H9 (cell line): ENCODE data around the gene BRD7. TPM values are rescaled to one million over a fixed set of nuclear protein-coding genes. Genes with fewer than 3 reads are reported as not detected.

Experiments
- DNase-seq: peaks from one replicate; pipeline ENCODE4 v3.0.0-alpha.2; 2017
- H2AFZ ChIP-seq: one replicate; pipeline ENCODE4 v1.6.1; 2013; ENCODE audit warnings: mild to moderate bottlenecking, low read length, control low read depth, moderate library complexity
- H2AK5ac ChIP-seq: 2 replicates; pipeline ENCODE4 v1.6.1; 2013; ENCODE audit warnings: low read length, control low read depth, mixed read lengths; ENCODE audit not compliant: insufficient read length
- H2BK120ac ChIP-seq: one replicate; pipeline ENCODE4 v1.6.1; 2013; ENCODE audit warnings: low read depth, mild to moderate bottlenecking, low read length, control low read depth, inconsistent platforms; ENCODE audit not compliant: poor library complexity, severe bottlenecking
- H2BK12ac ChIP-seq: 2 replicates; pipeline ENCODE4 v1.6.1; 2013; ENCODE audit warnings: low read length, control low read depth, mixed read lengths, low read depth; ENCODE audit not compliant: insufficient read length
- H2BK15ac ChIP-seq: 2 replicates; pipeline ENCODE4 v1.6.1; 2013; ENCODE audit warnings: low read depth, low read length, control low read depth
- H2BK20ac ChIP-seq: one replicate; pipeline ENCODE4 v1.6.1; 2013; ENCODE audit warnings: low read depth, mild to moderate bottlenecking, low read length, control low read depth, inconsistent platforms; ENCODE audit not compliant: poor library complexity, severe bottlenecking
- H2BK5ac ChIP-seq: 2 replicates; pipeline ENCODE4 v1.6.1; 2013; ENCODE audit warnings: low read length, control low read depth, mixed read lengths; ENCODE audit not compliant: insufficient read length
- H3K14ac ChIP-seq: 2 replicates; pipeline ENCODE4 v1.6.1; 2013; ENCODE audit warnings: low read length, control low read depth; ENCODE audit not compliant: insufficient read depth
- H3K18ac ChIP-seq: 2 replicates; pipeline ENCODE4 v1.6.1; 2013; ENCODE audit warnings: low read depth, mild to moderate bottlenecking, mixed read lengths, low read length, control low read depth; ENCODE audit not compliant: insufficient read length
- H3K23ac ChIP-seq: 2 replicates; pipeline ENCODE4 v1.6.1; 2013; ENCODE audit warnings: low read length, control low read depth, mixed read lengths, low read depth; ENCODE audit not compliant: insufficient read length
- H3K23me2 ChIP-seq: 2 replicates; pipeline ENCODE4 v1.6.1; 2013; ENCODE audit warnings: low read depth, mild to moderate bottlenecking, mixed read lengths, low read length, control low read depth; ENCODE audit not compliant: insufficient read length, poor library complexity, severe bottlenecking
- H3K27ac ChIP-seq: 2 replicates; pipeline ENCODE4 v1.5.1; 2013; ENCODE audit warnings: low read length, control low read depth, mixed read lengths, low read depth; ENCODE audit not compliant: insufficient read length
- H3K27me3 ChIP-seq: 2 replicates; pipeline ENCODE4 v1.6.1; 2013; ENCODE audit warnings: low read length, control low read depth, inconsistent platforms; ENCODE audit not compliant: insufficient read depth
- H3K4ac ChIP-seq: 2 replicates; pipeline ENCODE4 v1.6.1; 2013; ENCODE audit warnings: low read depth, mild to moderate bottlenecking, control low read depth, inconsistent platforms, low read length, moderate library complexity
- H3K4me1 ChIP-seq: 2 replicates; pipeline ENCODE4 v1.6.1; 2013; ENCODE audit warnings: low read length, control low read depth, inconsistent platforms; ENCODE audit not compliant: insufficient read depth
- H3K4me2 ChIP-seq: 2 replicates; pipeline ENCODE4 v1.6.1; 2013; ENCODE audit warnings: low read length, control low read depth, mixed read lengths; ENCODE audit not compliant: insufficient read length, insufficient read depth
- H3K56ac ChIP-seq: 2 replicates; pipeline ENCODE4 v1.6.1; 2013; ENCODE audit warnings: low read depth, mild to moderate bottlenecking, mixed read lengths, low read length, control low read depth; ENCODE audit not compliant: insufficient read length
- H3K79me1 ChIP-seq: 2 replicates; pipeline ENCODE4 v1.6.1; 2013; ENCODE audit warnings: low read depth, mild to moderate bottlenecking, moderate library complexity, low read length, control low read depth, inconsistent platforms; ENCODE audit not compliant: insufficient read depth, poor library complexity, severe bottlenecking
- H3K79me2 ChIP-seq: 2 replicates; pipeline ENCODE4 v1.6.1; 2013; ENCODE audit warnings: low read length, control low read depth, inconsistent platforms; ENCODE audit not compliant: insufficient read depth
- H3K9ac ChIP-seq: 2 replicates; pipeline ENCODE4 v1.6.1; 2013; ENCODE audit warnings: low read length, control low read depth, mixed read lengths; ENCODE audit not compliant: insufficient read length; ENCODE audit errors: extremely low read depth
- H3K9me3 ChIP-seq: one replicate; pipeline ENCODE4 v1.6.1; 2013; ENCODE audit warnings: low read depth, low read length, inconsistent platforms; ENCODE audit not compliant: control insufficient read depth
- H3T11ph ChIP-seq: one replicate; pipeline ENCODE4 v1.6.1; 2013; ENCODE audit warnings: mild to moderate bottlenecking, low read length, control low read depth, inconsistent platforms
- H4K20me1 ChIP-seq: one replicate; pipeline ENCODE4 v1.6.1; 2013; ENCODE audit not compliant: control insufficient read depth, insufficient read length, insufficient read depth
- H4K5ac ChIP-seq: 2 replicates; pipeline ENCODE4 v1.6.1; 2013; ENCODE audit warnings: low read depth, mild to moderate bottlenecking, mixed read lengths, low read length, control low read depth; ENCODE audit not compliant: insufficient read length
- H4K8ac ChIP-seq: replicated peaks from 2 replicates; pipeline ENCODE4 v1.6.1; 2013; ENCODE audit warnings: low read length, control low read depth, mixed read lengths, low read depth; ENCODE audit not compliant: insufficient read length
- H4K91ac ChIP-seq: 2 replicates; pipeline ENCODE4 v1.6.1; 2013; ENCODE audit warnings: low read depth, mild to moderate bottlenecking, moderate library complexity, mixed read lengths, low read length, control low read depth; ENCODE audit not compliant: insufficient read length
- H3K27ac Mint-ChIP-seq, 3 experiments: 2 replicates in 2 of 3; 3 replicates in 1 of 3; pipeline ENCODE4 v1.8.0; 2020 to 2021; ENCODE audit warnings: mixed read lengths in 3 of 3, mild to moderate bottlenecking in 1 of 3, moderate library complexity in 1 of 3
- H3K27me3 Mint-ChIP-seq: 2 replicates; pipeline ENCODE4 v1.8.0; 2021; ENCODE audit warnings: low read depth, mild to moderate bottlenecking, moderate library complexity, mixed read lengths
- H3K36me3 Mint-ChIP-seq, 3 experiments: 2 replicates in 2 of 3; 3 replicates in 1 of 3; pipeline ENCODE4 v1.8.0; 2020 to 2021; ENCODE audit warnings: low read depth in 3 of 3, mixed read lengths in 3 of 3; ENCODE audit not compliant: insufficient read depth in 1 of 3
- H3K4me1 Mint-ChIP-seq, 2 experiments: 2 replicates each; pipeline ENCODE4 v1.8.0; 2020; ENCODE audit warnings: mixed read lengths in 2 of 2
- H3K4me3 Mint-ChIP-seq, 2 experiments: 2 replicates in 1 of 2; 3 replicates in 1 of 2; pipeline ENCODE4 v1.8.0; 2020 to 2021; ENCODE audit warnings: mild to moderate bottlenecking in 2 of 2, mixed read lengths in 2 of 2, moderate library complexity in 1 of 2
- H3K9me3 Mint-ChIP-seq, 2 experiments: 2 replicates in 1 of 2; 3 replicates in 1 of 2; pipeline ENCODE4 v1.8.0; 2020; ENCODE audit warnings: mild to moderate bottlenecking in 2 of 2, mixed read lengths in 2 of 2, moderate library complexity in 1 of 2
- CTCF ChIP-seq: fragments of 200-600 bp; sonication (generic); conservative IDR thresholded peaks from 3 replicates; pipeline ENCODE4 v1.8.0; 2021; ENCODE audit warnings: antibody characterized with exemption, mild to moderate bottlenecking
- WGBS: extraction: QIAGEN DNeasy Blood & Tissue Kit; methylation state at CpG from one replicate; pipeline ENCODE4 v1.1.7; 2013; ENCODE audit warnings: missing lambda C conversion rate, low lambda C conversion rate, mixed read lengths; ENCODE audit not compliant: insufficient read length; ENCODE audit errors: extremely low coverage; 5-methylcytosine and 5-hydroxymethylcytosine counted together
- total RNA-seq: library from RNA; stranded (reverse); gene quantifications from 2 replicates; pipeline ENCODE4 v1.2.1, GENCODE V29; 2021

Gene BRD7
- total RNA-seq, 1 experiment from 2014 or later: 112 TPM

- H3K23ac ChIP-seq: no peak overlapping the region
- no peak overlapping the region for H2BK5ac ChIP-seq
- no peak overlapping the region for H2BK20ac ChIP-seq
- H3K9ac ChIP-seq: no peak overlapping the region
- no peak overlapping the region for H3K4me3 Mint-ChIP-seq
- no peak overlapping the region for H2BK12ac ChIP-seq
- no peak overlapping the region for H4K5ac ChIP-seq
- no peak overlapping the region for H4K91ac ChIP-seq
- no peak overlapping the region for H3K56ac ChIP-seq
- peaks cover 2% of the 10 kb centered on the region; the same call in 1 of the 2 replicates for H3K79me2 ChIP-seq
- no peak overlapping the region for H4K8ac ChIP-seq
- H3K27ac ChIP-seq: no peak overlapping the region
- no CpG with 5 or more reads among the region's 10 CpGs for WGBS
- TF ChIP-seq CTCF: no peak
- no peak for DNase-seq
- H3K4me1 ChIP-seq: no peaks in the 10 kb centered on the region
- no peak overlapping the region for H2AFZ ChIP-seq
- H3K27ac Mint-ChIP-seq: no peak overlapping the region
- H3K14ac ChIP-seq: no peak overlapping the region
- H3K4ac ChIP-seq: no peak overlapping the region
- H3K4me2 ChIP-seq: no peak overlapping the region
- H2BK15ac ChIP-seq: no peak overlapping the region
- H3T11ph ChIP-seq: no peak overlapping the region
- H3K27me3 ChIP-seq: no peaks in the 10 kb centered on the region
- H3K18ac ChIP-seq: no peak overlapping the region
- H3K27me3 Mint-ChIP-seq: no peaks in the 10 kb centered on the region
- H3K4me1 Mint-ChIP-seq: peaks cover 21 to 25% of the 10 kb centered on the region in 2 experiments
- peaks cover 4% of the 10 kb centered on the region for H3K79me1 ChIP-seq
- no peak overlapping the region for H2AK5ac ChIP-seq
- peaks cover 31 to 69% (median 51%) of the 10 kb centered on the region in 3 experiments; a peak in 6 of 7 replicates for H3K36me3 Mint-ChIP-seq
- H4K20me1 ChIP-seq: no peaks in the 10 kb centered on the region
- no peaks in the 10 kb centered on the region for H3K9me3 ChIP-seq
- H2BK120ac ChIP-seq: no peak overlapping the region
- peaks cover 4% of the 10 kb centered on the region for H3K23me2 ChIP-seq
- H3K9me3 Mint-ChIP-seq: no peaks in the 10 kb centered on the region
Observed at GRCh38 chr16:50363656-50364055, 5.1 kb downstream of the BRD7 start.
